Activated naive CD4-positive, alpha-beta T cell treated with anti-CD3 and anti-CD28 coated beads, Interleukin-2, amount 50 U/mL, for 16 hours (primary cell): ENCODE measurements around the gene SHANK1.
"Not testable (repeated sequence)": the region's sequence is repeated elsewhere in the genome, so short reads cannot be mapped to it uniquely, and the experiment has no call there.

Source experiments
- DNase-seq: peaks from one replicate; pipeline ENCODE4 v3.0.0-alpha.2; 2020

SHANK1 gene

GRCh38 chr19:50632151-50632835 is 87.3 kb downstream of the SHANK1 start:
- no peak for DNase-seq

GRCh38 chr19:50629801-50630200 is 89.8 kb downstream of the SHANK1 start:
- DNase-seq = no peak

- DNase-seq = no peak
Measured at GRCh38 chr19:50629194-50629593, 90.4 kb downstream of the SHANK1 start.

GRCh38 chr19:50628551-50628950 is 91.1 kb downstream of the SHANK1 start:
- no peak for DNase-seq

- no peak for DNase-seq
Measured at GRCh38 chr19:50628146-50628545, 91.5 kb downstream of the SHANK1 start.

GRCh38 chr19:50626795-50627194 is 92.8 kb downstream of the SHANK1 start:
- no peak for DNase-seq

- no peak for DNase-seq
Measured at GRCh38 chr19:50626011-50626410, 93.6 kb downstream of the SHANK1 start.

- no peak for DNase-seq
Measured at GRCh38 chr19:50624949-50625600, 94.5 kb downstream of the SHANK1 start.

GRCh38 chr19:50620394-50620906 is 99.2 kb downstream of the SHANK1 start:
- not testable (repeated sequence) for DNase-seq

GRCh38 chr19:50619184-50619583 is 100.4 kb downstream of the SHANK1 start:
- not testable (repeated sequence) for DNase-seq

- not testable (repeated sequence) for DNase-seq
Measured at GRCh38 chr19:50618379-50618778, 101.2 kb downstream of the SHANK1 start.

GRCh38 chr19:50612504-50613404 is 106.8 kb downstream of the SHANK1 start:
- not testable (repeated sequence) for DNase-seq
